NCI-H446 (cell line): Measurements from ENCODE around the gene GNPDA2.

Experiments
- DNase-seq, 2 experiments: peaks; one replicate each; lab custom pipeline; 2025; lab: John Stamatoyannopoulos, UW

GNPDA2 gene

GRCh38 chr4:44679060-44679459, 47.3 kb downstream of the GNPDA2 start:
- DNase-seq: no peak

GRCh38 chr4:44678094-44679041, 48.0 kb downstream of the GNPDA2 start, which contains the start of gene GUF1:
Gene GUF1, plus strand, starts transcription at chr4:44678420. Its CDS starts 203 bp downstream, at chr4:44678623.
- DNase-seq: peak; percentile 81 to 93

- DNase-seq: no peak
Measured at GRCh38 chr4:44675366-44675765, 51.0 kb downstream of the GNPDA2 start.

GRCh38 chr4:44674471-44674870, 51.9 kb downstream of the GNPDA2 start:
- DNase-seq: peak in 1 of 2 experiments; percentile 28

GRCh38 chr4:44671636-44672035, 54.7 kb downstream of the GNPDA2 start:
- peak; percentile 61 to 85 for DNase-seq

- DNase-seq: peak; percentile 83 to 91
Measured at GRCh38 chr4:44670506-44671199, 55.7 kb downstream of the GNPDA2 start.

- DNase-seq: no peak
Measured at GRCh38 chr4:44668526-44668925, 57.8 kb downstream of the GNPDA2 start.

- no peak for DNase-seq
Measured at GRCh38 chr4:44663539-44664263, 62.7 kb downstream of the GNPDA2 start.

GRCh38 chr4:44662623-44663005, 63.7 kb downstream of the GNPDA2 start:
- no peak for DNase-seq

GRCh38 chr4:44661940-44662622, 64.3 kb downstream of the GNPDA2 start:
- no peak for DNase-seq

- no peak for DNase-seq
Measured at GRCh38 chr4:44660396-44660795, 66.0 kb downstream of the GNPDA2 start.

GRCh38 chr4:44652002-44652401, 74.4 kb downstream of the GNPDA2 start:
- no peak for DNase-seq
